SK-N-SH (cell line): ENCODE results near the gene ADGRL3. TPM values are rescaled to one million over a fixed set of nuclear protein-coding genes. Genes with fewer than 3 reads are reported as not detected.

ENCODE experiments used
- CTCF ChIA-PET: fragments of 300-600, 350-600 bp; formaldehyde crosslinking; extraction: SDS; loops from one replicate; lab custom pipeline; 2021; lab: Yijun Ruan, JAX
- POLR2A ChIA-PET: fragments of 350-600 bp; sonication (Branson Sonifier 250); formaldehyde crosslinking; extraction: SDS; loops from one replicate; lab custom pipeline; 2020; ENCODE audit warnings: antibody characterized with exemption, inconsistent platforms; lab: Yijun Ruan, JAX
- DNase-seq: peaks from one replicate; pipeline ENCODE4 v3.0.0; 2012
- H2AFZ ChIP-seq: fragments of 200-600 bp; sonication (generic); 2 replicates; pipeline ENCODE4 v1.8.1; 2016; ENCODE audit warnings: antibody characterized with exemption, mild to moderate bottlenecking, low read depth
- H3F3A ChIP-seq: fragments of 200-600 bp; sonication (generic); replicated peaks from 2 replicates; pipeline ENCODE3; 2016; ENCODE audit warnings: antibody characterized with exemption, mild to moderate bottlenecking; ENCODE audit not compliant: insufficient read depth
- H3K27ac ChIP-seq, 2 experiments: fragments of 200-500 bp in 1 of 2; fragments of 200-600 bp in 1 of 2; sonication (Bioruptor generic) in 1 of 2; sonication (generic), shearing (Covaris generic) in 1 of 2; 2 replicates each; pipeline versions ENCODE4 v1.5.1 to v1.6.1; 2014 to 2016; ENCODE audit warnings: low read depth in 2 of 2, inconsistent platforms in 1 of 2, low read length in 1 of 2, mild to moderate bottlenecking in 1 of 2, mixed read lengths in 1 of 2
- H3K27me3 ChIP-seq: fragments of 200-600 bp; sonication (generic), shearing (Covaris generic); 2 replicates; pipeline ENCODE4 v1.6.1; 2016; ENCODE audit warnings: mixed run types; ENCODE audit not compliant: insufficient read depth
- H3K36me3 ChIP-seq, 2 experiments: fragments of 200-500 bp in 1 of 2; fragments of 200-600 bp in 1 of 2; sonication (Bioruptor generic) in 1 of 2; sonication (generic) in 1 of 2; replicated peaks in 1 of 2; 2 replicates each; pipeline versions ENCODE3 to v1.5.1; 2014 to 2016; ENCODE audit warnings: low read length in 1 of 2, mild to moderate bottlenecking in 1 of 2; ENCODE audit not compliant: insufficient read depth in 2 of 2, control insufficient read depth in 1 of 2
- H3K4me1 ChIP-seq, 2 experiments: fragments of 200-500 bp in 1 of 2; fragments of 200-600 bp in 1 of 2; sonication (Bioruptor generic) in 1 of 2; sonication (generic), shearing (Covaris generic) in 1 of 2; 2 replicates each; pipeline versions ENCODE4 v1.5.1 to v1.6.1; 2014 to 2016; ENCODE audit warnings: low read depth in 1 of 2, low read length in 1 of 2, mixed run types in 1 of 2; ENCODE audit not compliant: insufficient read depth in 2 of 2, control insufficient read depth in 1 of 2
- H3K4me2 ChIP-seq: fragments of 200-600 bp; sonication (generic), shearing (Covaris generic); 2 replicates; pipeline ENCODE4 v1.6.1; 2017; ENCODE audit warnings: mixed run types
- H3K4me3 ChIP-seq, 2 experiments: fragments of 200-500 bp in 1 of 2; fragments of 200-600 bp in 1 of 2; sonication (Bioruptor generic) in 1 of 2; sonication (generic), shearing (Covaris generic) in 1 of 2; 2 replicates each; pipeline versions ENCODE4 v1.5.1 to v1.8.1; 2014 to 2016; ENCODE audit warnings: low read depth in 2 of 2, inconsistent platforms in 1 of 2, low read length in 1 of 2, mild to moderate bottlenecking in 1 of 2, mixed read lengths in 1 of 2, moderate library complexity in 1 of 2
- H3K79me2 ChIP-seq: fragments of 200-600 bp; sonication (generic); 2 replicates; pipeline ENCODE4 v1.8.1; 2017; ENCODE audit warnings: mild to moderate bottlenecking; ENCODE audit not compliant: insufficient read depth
- H3K9ac ChIP-seq: fragments of 200-600 bp; sonication (generic); 2 replicates; pipeline ENCODE4 v1.6.1; 2017; ENCODE audit warnings: mixed run types
- H3K9me2 ChIP-seq: fragments of 200-600 bp; sonication (generic); 2 replicates; pipeline ENCODE4 v1.6.1; 2017; ENCODE audit warnings: mixed run types
- H3K9me3 ChIP-seq: fragments of 200-600 bp; sonication (generic); 2 replicates; pipeline ENCODE4 v1.6.1; 2017; ENCODE audit warnings: mixed run types, mild to moderate bottlenecking, moderate library complexity
- H4K20me1 ChIP-seq: fragments of 200-600 bp; sonication (generic); 2 replicates; pipeline ENCODE4 v1.6.1; 2017; ENCODE audit warnings: mild to moderate bottlenecking, mixed run types; ENCODE audit not compliant: insufficient read depth
- CHD2 ChIP-seq: fragments of 150-350 bp; IDR thresholded peaks from 2 replicates; pipeline ENCODE4 v1.6.1; 2018; ENCODE audit warnings: low read length; ENCODE audit not compliant: partially characterized antibody
- CTCF ChIP-seq: fragments of 200-600 bp; sonication (generic); IDR thresholded peaks from 2 replicates; pipeline ENCODE4 v1.6.1; 2017; ENCODE audit warnings: antibody characterized with exemption, mild to moderate bottlenecking, moderate library complexity
- EP300 ChIP-seq, 2 experiments: IDR thresholded peaks; 2 replicates each; pipeline versions ENCODE4 v1.4.0 to v1.6.1; 2012; ENCODE audit warnings: borderline replicate concordance in 1 of 2, low read depth in 1 of 2, low read length in 1 of 2
- FOXJ3 ChIP-seq: sonication (generic); formaldehyde crosslinking; IDR thresholded peaks from 2 replicates; pipeline ENCODE4 v1.5.1; 2020; ENCODE audit warnings: mild to moderate bottlenecking, missing genetic modification reagents
- FOXM1 ChIP-seq: IDR thresholded peaks from 2 replicates; pipeline ENCODE4 v1.4.0; 2012; ENCODE audit warnings: low read depth, mild to moderate bottlenecking
- IRF3 ChIP-seq: fragments of 150-350 bp; IDR thresholded peaks from 2 replicates; pipeline ENCODE4 v1.6.1; 2016; ENCODE audit warnings: mild to moderate bottlenecking, low read depth, low read length
- JUND ChIP-seq: IDR thresholded peaks from 2 replicates; pipeline ENCODE4 v1.4.0; 2012
- MAX ChIP-seq: IDR thresholded peaks from 2 replicates; pipeline ENCODE4 v1.4.0; 2012; ENCODE audit warnings: low read depth
- MXI1 ChIP-seq: IDR thresholded peaks from 2 replicates; pipeline ENCODE4 v1.6.1; 2012; ENCODE audit warnings: mild to moderate bottlenecking, low read depth, low read length, improper control_type of control experiment
- NFIC ChIP-seq: IDR thresholded peaks from 2 replicates; pipeline ENCODE4 v1.4.0; 2012; ENCODE audit warnings: borderline replicate concordance
- POLR2AphosphoS5 ChIP-seq: IDR thresholded peaks from 2 replicates; pipeline ENCODE4 v1.6.1; 2012; ENCODE audit warnings: low read depth, low read length
- RAD21 ChIP-seq: IDR thresholded peaks from 2 replicates; pipeline ENCODE4 v1.6.1; 2012; ENCODE audit warnings: mild to moderate bottlenecking, low read length
- RCOR1 ChIP-seq: fragments of 150-350 bp; IDR thresholded peaks from 2 replicates; pipeline ENCODE4 v1.6.1; 2017; ENCODE audit warnings: antibody characterized with exemption, low read length
- REST ChIP-seq: IDR thresholded peaks from 2 replicates; pipeline ENCODE4 v1.6.1; 2012; ENCODE audit warnings: mild to moderate bottlenecking, low read depth, low read length, moderate library complexity
- RFX5 ChIP-seq: IDR thresholded peaks from 2 replicates; pipeline ENCODE4 v1.6.1; 2012; ENCODE audit warnings: mild to moderate bottlenecking, improper control_type of control experiment, low read length
- SIN3A ChIP-seq: IDR thresholded peaks from 2 replicates; pipeline ENCODE4 v1.6.1; 2012; ENCODE audit warnings: low read depth, mild to moderate bottlenecking, low read length, moderate library complexity, borderline replicate concordance
- TEAD4 ChIP-seq: IDR thresholded peaks from 2 replicates; pipeline ENCODE4 v1.4.0; 2012; ENCODE audit warnings: mild to moderate bottlenecking, borderline replicate concordance; ENCODE audit not compliant: insufficient read depth
- ZBTB33 ChIP-seq: IDR thresholded peaks from 2 replicates; pipeline ENCODE4 v1.4.0; 2012; ENCODE audit warnings: low read depth, borderline replicate concordance
- WGBS: methylation state at CpG from one replicate; pipeline ENCODE4 v1.1.6; 2017; ENCODE audit warnings: low lambda C conversion rate; 5-methylcytosine and 5-hydroxymethylcytosine counted together
- polyA plus RNA-seq, 3 experiments: library from polyadenylated mRNA; depleted of rRNA; stranded (reverse); fragments of >200 nt; gene quantifications; 2 replicates each; pipeline ENCODE4 v1.2.3, GENCODE V29; 2012

The ADGRL3 gene
- polyA plus RNA-seq, 1 of the 3 experiments (the other 2 are of a cell fraction), result 0.03 TPM

- ChIA-PET CTCF (no interaction called here), POLR2A (no interaction called here)
- Histone ChIP-seq H3K79me2 (no peaks in the 10 kb centered on the region), H3K9me2 (no peaks in the 10 kb centered on the region), H3K9me3 (no peaks in the 10 kb centered on the region), H3K4me1 (peaks cover 0 to 16% of the 10 kb centered on the region in 2 experiments; a peak in 2 of 4 replicates), H4K20me1 (no peaks in the 10 kb centered on the region), H3K27ac (no peak overlapping the region), H3K27me3 (peaks cover 40% of the 10 kb centered on the region), H2AFZ (no peak overlapping the region), H3K9ac (no peak overlapping the region), H3F3A (no peaks in the 10 kb centered on the region), H3K36me3 (no peaks in the 10 kb centered on the region), H3K4me3 (no peak overlapping the region), H3K4me2 (no peak overlapping the region)
- WGBS, result 60% methylated on average over 3 of the region's 3 CpGs
- no peak for DNase-seq
- TF ChIP-seq CHD2, result no peak
- TF ChIP-seq RFX5, result no peak
- no peak for TF ChIP-seq REST
- no peak for TF ChIP-seq FOXJ3 (CRISPR knock-in tag)
- TF ChIP-seq FOXM1, result no peak
Measured at GRCh38 chr4:61203436-61203790, 3.3 kb downstream of the ADGRL3 start.

- H3K9ac ChIP-seq, result no peak overlapping the region
- POLR2A ChIA-PET, result no interaction called here
- no peak overlapping the region for H3K4me2 ChIP-seq
- H3K79me2 ChIP-seq, result no peaks in the 10 kb centered on the region
- H3K9me3 ChIP-seq, result no peaks in the 10 kb centered on the region
- DNase-seq, result no peak
- no peak overlapping the region for H3K27ac ChIP-seq
- H4K20me1 ChIP-seq, result no peaks in the 10 kb centered on the region
- H3K4me1 ChIP-seq, result peaks cover 0 to 16% of the 10 kb centered on the region in 2 experiments; a peak in 2 of 4 replicates
- H2AFZ ChIP-seq, result no peak overlapping the region
- H3F3A ChIP-seq, result no peaks in the 10 kb centered on the region
- H3K36me3 ChIP-seq, result no peaks in the 10 kb centered on the region
- no peaks in the 10 kb centered on the region for H3K9me2 ChIP-seq
- no peak overlapping the region for H3K4me3 ChIP-seq
- CTCF ChIA-PET, result interaction anchor here (0.7 kb wide), 1 partner anchor 1755 kb away, joined by 3 read pairs; no protein-coding TSS in a partner anchor
- H3K27me3 ChIP-seq, result peaks cover 36% of the 10 kb centered on the region
- WGBS, result 54% methylated on average over 2 of the region's 2 CpGs
- no peak for TF ChIP-seq CTCF
- TF ChIP-seq MAX, result no peak
- TF ChIP-seq RFX5, result no peak
- TF ChIP-seq RAD21, result no peak
- no peak for TF ChIP-seq FOXJ3 (CRISPR knock-in tag)
- TF ChIP-seq RCOR1, result no peak
- no peak for TF ChIP-seq MXI1
- TF ChIP-seq NFIC, result no peak
- no peak for TF ChIP-seq CHD2
- no peak for TF ChIP-seq TEAD4
- TF ChIP-seq IRF3, result no peak
- no peak for TF ChIP-seq POLR2AphosphoS5
- no peak for TF ChIP-seq JUND
- no peak for TF ChIP-seq ZBTB33
- no peak for TF ChIP-seq EP300 (IDR thresholded peaks at IDR 0.05; ENCODE audit: borderline replicate concordance in 1 of 2, low read depth in 1 of 2, low read length in 1 of 2)
- TF ChIP-seq SIN3A, result no peak
Measured at GRCh38 chr4:61204353-61205060, 4.4 kb downstream of the ADGRL3 start.
